PC-3 (cell line): ENCODE results near the gene ECHDC3. TPM values are rescaled to one million over a fixed set of nuclear protein-coding genes. Genes with fewer than 3 reads are reported as not detected.

ENCODE experiments used
- ATAC-seq: fragments of 200-7000 bp; cut with Tn5 transposase; 2 replicates; pipeline ENCODE4 v1.9.1; 2020; ENCODE audit warnings: mild to moderate bottlenecking, moderate library complexity
- BruUV-seq: library from RNA; stranded (reverse); fragments of 400-500 nt; replicated peaks from 2 replicates; lab custom pipeline; 2021; lab: Mats Ljungman, UMichigan
- CTCF ChIA-PET: fragments of 300-600 bp; sonication (Branson Sonifier 250); formaldehyde crosslinking; loops from one replicate; lab custom pipeline; 2022; ENCODE audit warnings: antibody characterized with exemption; lab: Charles Lee
- POLR2A ChIA-PET: fragments of 300-600 bp; sonication (Branson Sonifier 250); formaldehyde crosslinking; loops from one replicate; lab custom pipeline; 2022; ENCODE audit warnings: antibody characterized with exemption; ENCODE audit not compliant: unreplicated experiment; lab: Charles Lee
- DNase-seq: peaks from one replicate; pipeline ENCODE4 v3.0.0-alpha.2; 2015
- H2AFZ ChIP-seq: fragments of 300-600 bp; sonication (generic); 2 replicates; pipeline ENCODE4 v1.6.0; 2016; ENCODE audit warnings: antibody characterized with exemption, low read length
- H3F3A ChIP-seq: fragments of 300-600 bp; sonication (generic); one replicate; pipeline ENCODE4 v1.6.0; 2017; ENCODE audit warnings: antibody characterized with exemption, low read length, control low read depth, mild to moderate bottlenecking; ENCODE audit not compliant: unreplicated experiment
- H3K27ac ChIP-seq: fragments of 300-600 bp; sonication (generic); 2 replicates; pipeline ENCODE4 v1.5.1; 2016; ENCODE audit warnings: mild to moderate bottlenecking, low read length
- H3K27me3 ChIP-seq: fragments of 300-600 bp; sonication (generic); 2 replicates; pipeline ENCODE4 v1.6.1; 2016; ENCODE audit warnings: low read length, mixed read lengths
- H3K36me3 ChIP-seq: fragments of 300-600 bp; sonication (generic); 2 replicates; pipeline ENCODE4 v1.6.1; 2016; ENCODE audit warnings: low read depth, mixed run types, low read length, mixed read lengths
- H3K4me1 ChIP-seq: fragments of 300-600 bp; sonication (generic); 2 replicates; pipeline ENCODE4 v1.5.1; 2016; ENCODE audit warnings: low read length; ENCODE audit not compliant: insufficient read depth
- H3K4me2 ChIP-seq: fragments of 300-600 bp; sonication (generic); 2 replicates; pipeline ENCODE4 v1.6.0; 2016; ENCODE audit warnings: low read length
- H3K4me3 ChIP-seq: fragments of 300-600 bp; sonication (generic); 2 replicates; pipeline ENCODE4 v1.5.1; 2016; ENCODE audit warnings: mild to moderate bottlenecking, low read length, mixed read lengths
- H3K79me2 ChIP-seq: fragments of 300-600 bp; sonication (generic); 2 replicates; pipeline ENCODE4 v1.6.1; 2017; ENCODE audit warnings: low read length, mixed read lengths
- H3K9ac ChIP-seq: fragments of 300-600 bp; sonication (generic); 2 replicates; pipeline ENCODE4 v1.6.0; 2016; ENCODE audit warnings: mild to moderate bottlenecking, low read length
- H3K9me2 ChIP-seq: fragments of 300-600 bp; sonication (generic); replicated peaks from 2 replicates; pipeline ENCODE4 v1.6.1; 2016; ENCODE audit warnings: mixed run types, low read length, mixed read lengths
- H3K9me3 ChIP-seq: fragments of 300-600 bp; sonication (generic); 2 replicates; pipeline ENCODE4 v1.6.1; 2016; ENCODE audit warnings: low read length, mixed read lengths
- H4K20me1 ChIP-seq: fragments of 300-600 bp; sonication (generic); 2 replicates; pipeline ENCODE4 v1.6.1; 2016; ENCODE audit warnings: low read length, mixed read lengths
- CTCF ChIP-seq: fragments of 300-600 bp; sonication (generic); conservative IDR thresholded peaks from 2 replicates; pipeline ENCODE4 v1.5.1; 2017; ENCODE audit warnings: antibody characterized with exemption, low read depth, mild to moderate bottlenecking, low read length
- EZH2 ChIP-seq: fragments of 300-600 bp; sonication (generic); IDR thresholded peaks from one replicate; pipeline ENCODE4 v1.6.1; 2017; ENCODE audit warnings: antibody characterized with exemption, mild to moderate bottlenecking, low read length; ENCODE audit not compliant: unreplicated experiment
- EZH2phosphoT487 ChIP-seq: fragments of 300-600 bp; sonication (generic); IDR thresholded peaks from 2 replicates; pipeline ENCODE4 v1.6.1; 2018; ENCODE audit warnings: mild to moderate bottlenecking, antibody characterized with exemption, low read length, borderline replicate concordance
- intact Hi-C: fragments of 100-400 bp; cut with micrococcal nuclease; formaldehyde crosslinking; loops from 2 replicates; pipeline ENCODE4 v1.9.0; 2023
- total RNA-seq: library from RNA; depleted of rRNA; stranded (reverse); fragments of >200 nt; gene quantifications from 2 replicates; pipeline ENCODE4 v1.2.3, GENCODE V29; 2014

The ECHDC3 gene
- total RNA-seq, 1 experiment from 2014 or later, result not detected

GRCh38 chr10:11760861-11761260 lies 18.7 kb downstream of the ECHDC3 start:
- Histone ChIP-seq H3K4me3 (no peak overlapping the region), H3K79me2 (no peaks in the 10 kb centered on the region), H2AFZ (no peak overlapping the region), H4K20me1 (no peaks in the 10 kb centered on the region), H3K4me1 (no peaks in the 10 kb centered on the region), H3K9ac (no peak overlapping the region), H3K4me2 (no peak overlapping the region), H3F3A (no peaks in the 10 kb centered on the region), H3K27me3 (no peaks in the 10 kb centered on the region), H3K36me3 (no peaks in the 10 kb centered on the region; the same call in 1 of the 2 replicates), H3K9me3 (no peaks in the 10 kb centered on the region), H3K9me2 (no peaks in the 10 kb centered on the region), H3K27ac (no peak overlapping the region)
- DNase-seq (no peak), ATAC-seq (no peak)
- BruUV-seq, result no TSS peak
- CTCF ChIA-PET, result no interaction called here
- POLR2A ChIA-PET, result no interaction called here
- intact Hi-C loops, result no loop called here
- no peak for TF ChIP-seq CTCF
- TF ChIP-seq EZH2phosphoT487, result no peak
- TF ChIP-seq EZH2, result no peak

- H3K4me1 ChIP-seq, result no peaks in the 10 kb centered on the region
- DNase-seq (no peak), ATAC-seq (no peak)
- no peaks in the 10 kb centered on the region; the same call in 1 of the 2 replicates for H3K36me3 ChIP-seq
- TF ChIP-seq CTCF, result no peak
- no peak for TF ChIP-seq EZH2phosphoT487
- TF ChIP-seq EZH2, result no peak
- H2AFZ ChIP-seq, result no peak overlapping the region
- H3K4me3 ChIP-seq, result no peak overlapping the region
- H3K9ac ChIP-seq, result no peak overlapping the region
- no peaks in the 10 kb centered on the region for H4K20me1 ChIP-seq
- BruUV-seq, result no TSS peak
- H3K79me2 ChIP-seq, result no peaks in the 10 kb centered on the region
- no peak overlapping the region for H3K27ac ChIP-seq
- ChIA-PET POLR2A (no interaction called here), CTCF (no interaction called here)
- intact Hi-C loops, result no loop called here
- no peak overlapping the region for H3K4me2 ChIP-seq
- H3K9me3 ChIP-seq, result no peaks in the 10 kb centered on the region
- no peaks in the 10 kb centered on the region for H3K9me2 ChIP-seq
- H3F3A ChIP-seq, result no peaks in the 10 kb centered on the region
- no peaks in the 10 kb centered on the region for H3K27me3 ChIP-seq
Measured at GRCh38 chr10:11761431-11761830, 19.2 kb downstream of the ECHDC3 start.

- BruUV-seq, result no TSS peak
- TF ChIP-seq CTCF (no peak), EZH2 (no peak)
- Histone ChIP-seq H3K4me3 (no peak overlapping the region), H3K9ac (no peak overlapping the region), H3K4me1 (no peaks in the 10 kb centered on the region), H3K9me2 (no peaks in the 10 kb centered on the region), H2AFZ (no peak overlapping the region), H3K9me3 (no peaks in the 10 kb centered on the region), H3K4me2 (no peak overlapping the region), H3K79me2 (no peaks in the 10 kb centered on the region), H3K27ac (no peak overlapping the region), H3K27me3 (no peaks in the 10 kb centered on the region), H3K36me3 (no peaks in the 10 kb centered on the region; the same call in 1 of the 2 replicates), H3F3A (no peaks in the 10 kb centered on the region), H4K20me1 (no peaks in the 10 kb centered on the region)
- POLR2A ChIA-PET, result no interaction called here
- ATAC-seq, result no peak
- DNase-seq, result no peak
- intact Hi-C loops, result no loop called here
- CTCF ChIA-PET, result no interaction called here
Measured at GRCh38 chr10:11762706-11763500, 20.7 kb downstream of the ECHDC3 start.
